GM23338 (cell line): ENCODE results near the gene CHCHD3. TPM values are rescaled to one million over a fixed set of nuclear protein-coding genes. Genes with fewer than 3 reads are reported as not detected.

ENCODE experiments used
- ATAC-seq: fragments of 200-7000 bp; cut with Tn5 transposase; 3 replicates; pipeline ENCODE4 v1.9.1; 2020
- DNase-seq: peaks from one replicate; pipeline ENCODE4 v3.0.0-alpha.2; 2015; ENCODE audit warnings: low spot score
- H2AFZ ChIP-seq: fragments of 200-600 bp; sonication (generic); 2 replicates; pipeline ENCODE4 v1.8.0; 2016; ENCODE audit warnings: antibody characterized with exemption, mild to moderate bottlenecking, moderate library complexity
- H3F3A ChIP-seq: fragments of 200-600 bp; sonication (generic); replicated peaks from 2 replicates; pipeline ENCODE4 v1.8.0; 2017; ENCODE audit warnings: antibody characterized with exemption, mixed run types, low read depth
- H3K27ac ChIP-seq: fragments of 200-600 bp; sonication (generic); 2 replicates; pipeline ENCODE4 v1.6.1; 2016; ENCODE audit warnings: low read depth
- H3K27me3 ChIP-seq: fragments of 200-600 bp; sonication (generic); 2 replicates; pipeline ENCODE4 v1.8.0; 2016; ENCODE audit warnings: mild to moderate bottlenecking, mixed run types, moderate library complexity; ENCODE audit not compliant: insufficient read depth
- H3K36me3 ChIP-seq: fragments of 200-600 bp; sonication (generic); 2 replicates; pipeline ENCODE4 v1.8.0; 2016; ENCODE audit warnings: mild to moderate bottlenecking; ENCODE audit not compliant: insufficient read depth
- H3K4me1 ChIP-seq: fragments of 200-600 bp; sonication (generic); 2 replicates; pipeline ENCODE4 v1.8.0; 2016; ENCODE audit warnings: mild to moderate bottlenecking, moderate library complexity; ENCODE audit not compliant: insufficient read depth
- H3K4me2 ChIP-seq: fragments of 200-600 bp; sonication (generic); 2 replicates; pipeline ENCODE4 v1.7.1; 2017; ENCODE audit warnings: mixed run types
- H3K4me3 ChIP-seq: fragments of 200-600 bp; sonication (generic); 2 replicates; pipeline ENCODE4 v1.6.1; 2016; ENCODE audit warnings: mixed run types
- H3K79me2 ChIP-seq: fragments of 200-600 bp; sonication (generic); replicated peaks from 2 replicates; pipeline ENCODE4 v1.8.0; 2017; ENCODE audit warnings: mild to moderate bottlenecking; ENCODE audit not compliant: insufficient read depth
- H3K9me2 ChIP-seq: fragments of 200-600 bp; sonication (generic); 2 replicates; pipeline ENCODE4 v1.8.0; 2017; ENCODE audit not compliant: insufficient read depth
- H4K20me1 ChIP-seq: fragments of 200-600 bp; sonication (generic); replicated peaks from 2 replicates; pipeline ENCODE4 v1.8.0; 2017; ENCODE audit warnings: mild to moderate bottlenecking; ENCODE audit not compliant: insufficient read depth
- H3K27ac Mint-ChIP-seq: 2 replicates; pipeline ENCODE4 v1.8.0; 2020; ENCODE audit warnings: inconsistent platforms, mild to moderate bottlenecking, moderate library complexity, mixed read lengths
- H3K27me3 Mint-ChIP-seq: 3 replicates; pipeline ENCODE4 v1.8.0; 2022; ENCODE audit warnings: low read depth, mild to moderate bottlenecking, moderate library complexity, mixed read lengths, inconsistent platforms; ENCODE audit not compliant: insufficient read depth, poor library complexity
- H3K36me3 Mint-ChIP-seq: 3 replicates; pipeline ENCODE4 v1.8.0; 2021; ENCODE audit warnings: low read depth, mild to moderate bottlenecking, inconsistent platforms, moderate library complexity, mixed read lengths
- H3K4me1 Mint-ChIP-seq: 3 replicates; pipeline ENCODE4 v1.8.0; 2020; ENCODE audit warnings: mild to moderate bottlenecking, inconsistent platforms, mixed read lengths
- H3K4me3 Mint-ChIP-seq: 3 replicates; pipeline ENCODE4 v1.8.0; 2021; ENCODE audit warnings: moderate library complexity, mild to moderate bottlenecking, inconsistent platforms, mixed read lengths
- H3K9me3 Mint-ChIP-seq: 3 replicates; pipeline ENCODE4 v1.8.0; 2020; ENCODE audit warnings: moderate library complexity, mild to moderate bottlenecking, inconsistent platforms, mixed read lengths
- CREB1 ChIP-seq: fragments of 250-450 bp; sonication (Bioruptor Pico); IDR thresholded peaks from 2 replicates; pipeline ENCODE4 v1.5.0; 2020; ENCODE audit warnings: low read depth, mild to moderate bottlenecking, moderate library complexity
- ETS1 ChIP-seq: IDR thresholded peaks from 2 replicates; pipeline ENCODE4 v1.6.1; 2016; ENCODE audit warnings: antibody characterized with exemption
- EZH2 ChIP-seq: fragments of 200-600 bp; sonication (generic); IDR thresholded peaks from one replicate; pipeline ENCODE4 v1.8.0; 2017; ENCODE audit warnings: antibody characterized with exemption, mild to moderate bottlenecking, low read depth; ENCODE audit not compliant: unreplicated experiment
- EZH2phosphoT487 ChIP-seq: fragments of 200-600 bp; sonication (generic); IDR thresholded peaks from one replicate; pipeline ENCODE4 v1.8.1; 2018; ENCODE audit warnings: antibody characterized with exemption; ENCODE audit not compliant: unreplicated experiment
- JUNB ChIP-seq: IDR thresholded peaks from one replicate; pipeline ENCODE4 v1.6.1; 2016; ENCODE audit warnings: antibody characterized with exemption; ENCODE audit not compliant: unreplicated experiment
- NANOG ChIP-seq: IDR thresholded peaks from 2 replicates; pipeline ENCODE4 v1.6.1; 2016; ENCODE audit warnings: antibody characterized with exemption, borderline replicate concordance
- POLR2AphosphoS5 ChIP-seq: IDR thresholded peaks from 2 replicates; pipeline ENCODE4 v1.6.1; 2016; ENCODE audit warnings: antibody characterized with exemption, low read depth
- REST ChIP-seq: IDR thresholded peaks from one replicate; pipeline ENCODE4 v1.6.1; 2018; ENCODE audit warnings: antibody characterized with exemption; ENCODE audit not compliant: unreplicated experiment
- STAT1 ChIP-seq: IDR thresholded peaks from one replicate; pipeline ENCODE4 v1.6.1; 2016; ENCODE audit warnings: antibody characterized with exemption; ENCODE audit not compliant: unreplicated experiment
- ZNF114 ChIP-seq: fragments of 250-450 bp; sonication (Bioruptor Pico); IDR thresholded peaks from 2 replicates; pipeline ENCODE4 v1.5.0; 2020; ENCODE audit warnings: mild to moderate bottlenecking, moderate library complexity
- ZNF462 ChIP-seq: fragments of 250-450 bp; sonication (Bioruptor Pico); IDR thresholded peaks from 2 replicates; pipeline ENCODE4 v1.5.0; 2020; ENCODE audit warnings: mild to moderate bottlenecking, moderate library complexity
- polyA plus RNA-seq: library from polyadenylated mRNA; unstranded; fragments of >200 nt; fragmentation: Nextera tagmentation; extraction: Ambion mirVana; gene quantifications from 2 replicates; pipeline ENCODE4 v1.2.1, GENCODE V29; 2016
- total RNA-seq: library from RNA; depleted of rRNA; stranded (reverse); fragments of >200 nt; shearing (Covaris generic); gene quantifications from 2 replicates; pipeline ENCODE4 v1.2.3, GENCODE V29; 2014

The CHCHD3 gene
- total and polyA plus RNA-seq, 2 experiments from 2014 or later = 107 to 131 TPM

- no peak overlapping the region for H3K4me3 ChIP-seq
- H3K4me3 Mint-ChIP-seq = no peak overlapping the region
- ATAC-seq = no peak
- no peak overlapping the region for H3K27ac Mint-ChIP-seq
- peaks cover 13% of the 10 kb centered on the region for H3K4me1 ChIP-seq
- TF ChIP-seq EZH2phosphoT487 (no peak), CREB1 (CRISPR knock-in tag) (no peak), REST (no peak), ZNF114 (no peak), EZH2 (no peak), ETS1 (no peak), STAT1 (no peak), POLR2AphosphoS5 (no peak)
- H3K9me2 ChIP-seq = no peaks in the 10 kb centered on the region
- no peak overlapping the region for H3K4me2 ChIP-seq
- no peaks in the 10 kb centered on the region for H3F3A ChIP-seq
- H4K20me1 ChIP-seq = peaks cover 60% of the 10 kb centered on the region
- no peaks in the 10 kb centered on the region for H3K27me3 ChIP-seq
- H3K36me3 Mint-ChIP-seq = peaks cover 13% of the 10 kb centered on the region
- H3K27ac ChIP-seq = no peak overlapping the region
- DNase-seq = no peak
- peaks cover 100% of the 10 kb centered on the region for H3K79me2 ChIP-seq
- H3K4me1 Mint-ChIP-seq = peaks cover 18% of the 10 kb centered on the region
- H3K9me3 Mint-ChIP-seq = no peaks in the 10 kb centered on the region
- H2AFZ ChIP-seq = no peak overlapping the region
- no peaks in the 10 kb centered on the region for H3K36me3 ChIP-seq
- peaks cover 3% of the 10 kb centered on the region for H3K27me3 Mint-ChIP-seq
Measured at GRCh38 chr7:133061792-133062191, 20.1 kb downstream of the CHCHD3 start.

- peaks cover 13% of the 10 kb centered on the region for H3K4me1 ChIP-seq
- no peak overlapping the region for H3K4me2 ChIP-seq
- ATAC-seq = no peak
- no peaks in the 10 kb centered on the region for H3K27me3 ChIP-seq
- no peaks in the 10 kb centered on the region for H3K9me2 ChIP-seq
- no peak overlapping the region for H3K4me3 ChIP-seq
- H3K27me3 Mint-ChIP-seq = peaks cover 4% of the 10 kb centered on the region
- H3K4me1 Mint-ChIP-seq = peaks cover 21% of the 10 kb centered on the region
- H2AFZ ChIP-seq = no peak overlapping the region
- H3K27ac ChIP-seq = no peak overlapping the region
- H3K4me3 Mint-ChIP-seq = no peak overlapping the region
- peaks cover 60% of the 10 kb centered on the region for H4K20me1 ChIP-seq
- DNase-seq = no peak
- H3K27ac Mint-ChIP-seq = no peak overlapping the region
- no peaks in the 10 kb centered on the region for H3K9me3 Mint-ChIP-seq
- no peaks in the 10 kb centered on the region for H3K36me3 ChIP-seq
- peaks cover 100% of the 10 kb centered on the region for H3K79me2 ChIP-seq
- H3K36me3 Mint-ChIP-seq = peaks cover 8% of the 10 kb centered on the region
- H3F3A ChIP-seq = no peaks in the 10 kb centered on the region
- no peak for TF ChIP-seq NANOG
- no peak for TF ChIP-seq JUNB
- TF ChIP-seq ZNF462 = no peak
- no peak for TF ChIP-seq POLR2AphosphoS5
- TF ChIP-seq ZNF114 = no peak
- no peak for TF ChIP-seq STAT1
- TF ChIP-seq EZH2 = no peak
Measured at GRCh38 chr7:133061357-133061756, 20.5 kb downstream of the CHCHD3 start.
